Lung (tissue), 12 donors: ENCODE data around the gene DAB1. TPM values are rescaled to one million over a fixed set of nuclear protein-coding genes. Genes with fewer than 3 reads are reported as not detected.

Experiments
- ATAC-seq: fragments of 200-7000 bp; cut with Tn5 transposase; one replicate; pipeline ENCODE4 v1.9.1; 2020; ENCODE audit warnings: moderate number of reproducible peaks; ENCODE audit not compliant: insufficient read depth, low FRiP score
- DNase-seq, 3 donors: peaks; one replicate each; pipeline ENCODE4 v3.0.0-alpha.2; 2013 to 2017
- H3K27ac ChIP-seq, 2 donors: one replicate each; pipeline ENCODE4 v1.5.1; 2013; ENCODE audit warnings: mild to moderate bottlenecking in 2 of 2, moderate library complexity in 2 of 2, control low read depth in 1 of 2, inconsistent platforms in 1 of 2, low read depth in 1 of 2, low read length in 1 of 2
- H3K27me3 ChIP-seq, 3 donors: one replicate each; pipeline ENCODE4 v1.5.1; 2013; ENCODE audit warnings: low read length in 2 of 3; ENCODE audit not compliant: control insufficient read depth in 3 of 3, insufficient read depth in 3 of 3
- H3K36me3 ChIP-seq, 4 donors: one replicate each; pipeline ENCODE4 v1.5.1; 2013; ENCODE audit warnings: low read length in 4 of 4, mild to moderate bottlenecking in 1 of 4, moderate library complexity in 1 of 4; ENCODE audit not compliant: control insufficient read depth in 4 of 4, insufficient read depth in 4 of 4
- H3K4me1 ChIP-seq, 5 donors: one replicate each; pipeline ENCODE4 v1.5.1; 2013; ENCODE audit warnings: low read length in 5 of 5, mild to moderate bottlenecking in 2 of 5, moderate library complexity in 1 of 5; ENCODE audit not compliant: control insufficient read depth in 5 of 5, insufficient read depth in 5 of 5
- H3K4me3 ChIP-seq: one replicate; pipeline ENCODE4 v1.5.1; 2013; ENCODE audit warnings: mild to moderate bottlenecking, control low read depth, moderate library complexity
- H3K9ac ChIP-seq, 2 donors: one replicate each; pipeline ENCODE4 v1.5.1; 2013; ENCODE audit warnings: low read length in 2 of 2, control low read depth in 1 of 2; ENCODE audit not compliant: insufficient read depth in 1 of 2
- H3K9me3 ChIP-seq, 4 donors: one replicate each; pipeline ENCODE4 v1.5.1; 2013; ENCODE audit warnings: low read length in 3 of 4, mild to moderate bottlenecking in 1 of 4, moderate library complexity in 1 of 4; ENCODE audit not compliant: control insufficient read depth in 4 of 4, insufficient read depth in 3 of 4
- WGBS, 2 donors: extraction: QIAGEN DNeasy Blood & Tissue Kit; methylation state at CpG; one replicate each; pipeline ENCODE4 v1.1.7; 2013; 5-methylcytosine and 5-hydroxymethylcytosine counted together
- polyA plus RNA-seq, 2 donors: library from polyadenylated mRNA; stranded (reverse); fragments of 200-250 nt; gene quantifications; one replicate each; pipeline ENCODE4 v1.2.1, GENCODE V29; 2013
- total RNA-seq, 2 donors: library from RNA; depleted of rRNA in 1 of 2; stranded (reverse); fragments of >200 nt in 1 of 2; gene quantifications; one replicate each; pipeline ENCODE4 v1.2.1, GENCODE V29; 2014 to 2021
- TF ChIP-seq, protein P1 (sequence below): IDR thresholded peaks from 2 replicates; pipeline ENCODE4 v1.5.1; 2012; ENCODE audit warnings: mild to moderate bottlenecking; ENCODE audit errors: control extremely low read depth, extremely low read depth
- donor health status: control.
- donor health status: control.
- donor health status: Bipolar disorder and iron deficiency.
- donor health status: healthy.
- donor health status: DM: yes; HTN: yes; CAD: no.

DAB1 gene
- total and polyA plus RNA-seq, 4 donors, result 0.06 to 0.77 (median 0.10) TPM

- Histone ChIP-seq H3K9ac (no peak overlapping the region), H3K27me3 (no peaks in the 10 kb centered on the region), H3K9me3 (peaks cover 0 to 4% (median 2%) of the 10 kb centered on the region in 4 donors), H3K27ac (no peak overlapping the region), H3K36me3 (no peaks in the 10 kb centered on the region), H3K4me1 (peaks cover 0 to 6% (median 0%) of the 10 kb centered on the region in 5 donors), H3K4me3 (no peak overlapping the region)
- 48 to 65% methylated on average over 3 of the region's 3 CpGs for WGBS, 2 donors
- ATAC-seq (no peak), DNase-seq (no peak)
- TF ChIP-seq, protein P1, sequence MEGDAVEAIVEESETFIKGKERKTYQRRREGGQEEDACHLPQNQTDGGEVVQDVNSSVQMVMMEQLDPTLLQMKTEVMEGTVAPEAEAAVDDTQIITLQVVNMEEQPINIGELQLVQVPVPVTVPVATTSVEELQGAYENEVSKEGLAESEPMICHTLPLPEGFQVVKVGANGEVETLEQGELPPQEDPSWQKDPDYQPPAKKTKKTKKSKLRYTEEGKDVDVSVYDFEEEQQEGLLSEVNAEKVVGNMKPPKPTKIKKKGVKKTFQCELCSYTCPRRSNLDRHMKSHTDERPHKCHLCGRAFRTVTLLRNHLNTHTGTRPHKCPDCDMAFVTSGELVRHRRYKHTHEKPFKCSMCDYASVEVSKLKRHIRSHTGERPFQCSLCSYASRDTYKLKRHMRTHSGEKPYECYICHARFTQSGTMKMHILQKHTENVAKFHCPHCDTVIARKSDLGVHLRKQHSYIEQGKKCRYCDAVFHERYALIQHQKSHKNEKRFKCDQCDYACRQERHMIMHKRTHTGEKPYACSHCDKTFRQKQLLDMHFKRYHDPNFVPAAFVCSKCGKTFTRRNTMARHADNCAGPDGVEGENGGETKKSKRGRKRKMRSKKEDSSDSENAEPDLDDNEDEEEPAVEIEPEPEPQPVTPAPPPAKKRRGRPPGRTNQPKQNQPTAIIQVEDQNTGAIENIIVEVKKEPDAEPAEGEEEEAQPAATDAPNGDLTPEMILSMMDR, result no peak
Measured at GRCh38 chr1:56957931-56958330, 465.9 kb downstream of the DAB1 start.

GRCh38 chr1:56954664-56955063, 469.2 kb downstream of the DAB1 start:
- H3K4me3 ChIP-seq, result no peak overlapping the region
- H3K4me1 ChIP-seq, result peaks cover 0 to 6% (median 0%) of the 10 kb centered on the region in 5 donors
- H3K9me3 ChIP-seq, result peaks cover 0 to 6% (median 2%) of the 10 kb centered on the region in 4 donors
- ATAC-seq, result no peak
- DNase-seq, result no peak
- H3K27me3 ChIP-seq, result no peaks in the 10 kb centered on the region
- no peak overlapping the region for H3K9ac ChIP-seq
- H3K36me3 ChIP-seq, result no peaks in the 10 kb centered on the region
- TF ChIP-seq, protein P1, result no peak
- WGBS, 2 donors, result 78 to 87% methylated on average over 1 of the region's 1 CpG
- H3K27ac ChIP-seq, result no peak overlapping the region

DNA sequence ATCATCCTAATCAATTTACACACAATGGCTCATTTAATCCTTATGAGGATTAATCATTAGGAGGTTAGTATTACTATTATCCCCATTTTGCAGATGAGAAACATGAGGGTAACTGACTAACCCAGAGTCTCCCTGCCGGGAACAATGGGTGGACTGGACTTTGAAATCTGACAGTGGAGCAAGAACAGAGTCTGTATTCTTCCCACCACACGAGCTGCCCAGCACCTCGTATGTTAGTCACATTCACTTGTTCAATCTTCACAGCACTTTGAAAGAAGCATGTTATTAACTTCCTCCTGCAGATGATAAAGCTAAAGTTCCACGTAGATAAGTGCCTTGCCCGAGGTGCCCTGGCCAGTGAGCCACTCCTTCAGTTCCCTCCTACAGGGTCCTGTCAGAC, 470.5 kb downstream of the DAB1 start:
- H3K27me3 ChIP-seq, result no peaks in the 10 kb centered on the region
- TF ChIP-seq, protein P1, result no peak
- WGBS, 2 donors, result 48 to 57% methylated on average over 5 of the region's 5 CpGs
- ATAC-seq (no peak), DNase-seq (no peak)
- H3K36me3 ChIP-seq, result no peaks in the 10 kb centered on the region
- no peak overlapping the region for H3K9ac ChIP-seq
- no peak overlapping the region for H3K4me3 ChIP-seq
- H3K27ac ChIP-seq, result no peak overlapping the region
- peaks cover 0 to 6% (median 0%) of the 10 kb centered on the region in 5 donors for H3K4me1 ChIP-seq
- H3K9me3 ChIP-seq, result peaks cover 0 to 6% (median 0%) of the 10 kb centered on the region in 4 donors

GRCh38 chr1:56952501-56952900, 471.4 kb downstream of the DAB1 start:
- no peaks in the 10 kb centered on the region for H3K36me3 ChIP-seq
- no peaks in the 10 kb centered on the region for H3K27me3 ChIP-seq
- no peak overlapping the region for H3K9ac ChIP-seq
- no peak for DNase-seq
- peaks cover 0 to 6% (median 0%) of the 10 kb centered on the region in 4 donors for H3K9me3 ChIP-seq
- H3K4me1 ChIP-seq, result no peaks in the 10 kb centered on the region
- H3K4me3 ChIP-seq, result no peak overlapping the region
- WGBS, 2 donors, result 82 to 91% methylated on average over 8 of the region's 8 CpGs
- H3K27ac ChIP-seq, result no peak overlapping the region
- TF ChIP-seq, protein P1, result no peak
- no peak for ATAC-seq
